Activated CD4-positive, alpha-beta T cell treated with anti-CD3 and anti-CD28 coated beads, Interleukin-2, amount 50 U/mL, for 24 hours (primary cell): Measurements from ENCODE around the gene HRCT1.
"Not testable (repeated sequence)": the region's sequence is repeated elsewhere in the genome, so short reads cannot be mapped to it uniquely, and the experiment has no call there.

Experiments
- DNase-seq, 2 donors: peaks; one replicate each; pipeline ENCODE4 v3.0.0-alpha.2; 2020; ENCODE audit warnings: low read depth in 1 of 2, low spot score in 1 of 2

HRCT1 gene

GRCh38 chr9:35892051-35892450, 14.0 kb upstream of the HRCT1 start:
- DNase-seq: no peak

GRCh38 chr9:35896570-35896969, 9.4 kb upstream of the HRCT1 start:
- DNase-seq: no peak

- DNase-seq: not testable (repeated sequence)
These were observed 8.5 kb upstream of the HRCT1 start for GRCh38 chr9:35897376-35898099.

GRCh38 chr9:35898337-35898736, 7.7 kb upstream of the HRCT1 start:
- no peak for DNase-seq

GRCh38 chr9:35899021-35899420, 7.0 kb upstream of the HRCT1 start:
- no peak for DNase-seq

- DNase-seq: peak in 1 of 2 donors; percentile 52
These were observed 3.0 kb upstream of the HRCT1 start for GRCh38 chr9:35903049-35903448.

- DNase-seq: no peak
These were observed 1.7 kb upstream of the HRCT1 start for GRCh38 chr9:35904338-35904737.

- DNase-seq: no peak
These were observed 786 bp upstream of the HRCT1 start for GRCh38 chr9:35905051-35905781.

GRCh38 chr9:35906923-35907699, 1.1 kb downstream of the HRCT1 start:
- DNase-seq: no peak

- no peak for DNase-seq
These were observed 1.9 kb downstream of the HRCT1 start for GRCh38 chr9:35907711-35908503.

- no peak for DNase-seq
These were observed 2.6 kb downstream of the HRCT1 start for GRCh38 chr9:35908504-35909125.

- DNase-seq: no peak
These were observed 3.3 kb downstream of the HRCT1 start, which contains the start of gene SPAAR for GRCh38 chr9:35909274-35909673. TSS of gene SPAAR (plus strand) at chr9:35909490. CDS start at chr9:35910464, 974 bp downstream.

- DNase-seq: no peak
These were observed 3.9 kb downstream of the HRCT1 start for GRCh38 chr9:35909687-35910612.

- DNase-seq: peak in 1 of 2 donors; percentile 19
These were observed 4.8 kb downstream of the HRCT1 start for GRCh38 chr9:35910613-35911359.

- DNase-seq: no peak
These were observed 5.7 kb downstream of the HRCT1 start for GRCh38 chr9:35911690-35912089.

GRCh38 chr9:35912791-35913400, 6.9 kb downstream of the HRCT1 start:
- no peak for DNase-seq

- not testable (repeated sequence) for DNase-seq
These were observed 7.4 kb downstream of the HRCT1 start for GRCh38 chr9:35913429-35913828.

GRCh38 chr9:35914301-35914807, 8.4 kb downstream of the HRCT1 start:
- DNase-seq: no peak
